K562 (cell line): ENCODE measurements around the gene DNAJB12. TPM values are rescaled to one million over a fixed set of nuclear protein-coding genes. Genes with fewer than 3 reads are reported as not detected.

Experiments
- BDP1 ChIP-seq: IDR thresholded peaks from 3 replicates; pipeline ENCODE4 v1.6.1; 2011; ENCODE audit not compliant: insufficient read length, insufficient read depth
- CBFA2T3 ChIP-seq: fragments of 450-650 bp; IDR thresholded peaks from 2 replicates; pipeline ENCODE4 v1.6.1; 2017
- CBX3 ChIP-seq, 2 experiments: IDR thresholded peaks; 1 replicate in 1 of 2; 2 replicates in 1 of 2; pipeline ENCODE4 v1.6.1; 2012; ENCODE audit warnings: inconsistent platforms in 2 of 2, low read length in 2 of 2, borderline replicate concordance in 1 of 2, control low read depth in 1 of 2
- CC2D1A ChIP-seq: fragments of 450-650 bp; IDR thresholded peaks from 2 replicates; pipeline ENCODE4 v1.6.1; 2017; ENCODE audit warnings: mild to moderate bottlenecking
- CHCHD3 ChIP-seq: fragments of 250-450 bp; sonication (Bioruptor Pico); IDR thresholded peaks from 2 replicates; pipeline ENCODE4 v2.1.2; 2022; ENCODE audit warnings: mild to moderate bottlenecking
- DDX20 ChIP-seq: fragments of 450-650 bp; IDR thresholded peaks from 2 replicates; pipeline ENCODE4 v1.6.1; 2016; ENCODE audit warnings: missing genetic modification characterization, low read depth, mild to moderate bottlenecking, missing compliant biosample characterization, moderate library complexity
- DMBX1 ChIP-seq: fragments of 250-450 bp; sonication (Bioruptor Pico); IDR thresholded peaks from 2 replicates; pipeline ENCODE4 v1.8.0; 2022; ENCODE audit warnings: inconsistent platforms, mild to moderate bottlenecking, moderate library complexity, borderline replicate concordance
- ELF1 ChIP-seq: fragments of 200-800 bp; sonication (Bioruptor generic); IDR thresholded peaks from 2 replicates; pipeline ENCODE4 v1.6.1; 2016; ENCODE audit warnings: missing genetic modification characterization, missing compliant biosample characterization
- EP400 ChIP-seq: fragments of 450-650 bp; IDR thresholded peaks from 2 replicates; pipeline ENCODE4 v1.6.1; 2017; ENCODE audit warnings: antibody characterized with exemption, mild to moderate bottlenecking, moderate library complexity
- GABPB1 ChIP-seq: sonication (generic); formaldehyde crosslinking; IDR thresholded peaks from 2 replicates; pipeline ENCODE4 v1.8.0; 2022; ENCODE audit warnings: mild to moderate bottlenecking, missing genetic modification reagents
- KLF6 ChIP-seq: fragments of 250-450 bp; sonication (Bioruptor Pico); IDR thresholded peaks from 2 replicates; pipeline ENCODE4 v1.4.0; 2020; ENCODE audit warnings: mild to moderate bottlenecking, moderate library complexity, borderline replicate concordance
- MXI1 ChIP-seq: IDR thresholded peaks from 2 replicates; pipeline ENCODE4 v1.6.1; 2011; ENCODE audit warnings: low read depth, mild to moderate bottlenecking, improper control_type of control experiment, low read length
- MYC ChIP-seq, 2 experiments: fragments of 250-450 bp in 1 of 2; sonication (Bioruptor Pico) in 1 of 2; IDR thresholded peaks; 2 replicates each; pipeline versions ENCODE4 v1.5.1 to v1.6.1; 2012 to 2021; ENCODE audit warnings: low read depth in 2 of 2, borderline replicate concordance in 1 of 2, improper control_type of control experiment in 1 of 2, low read length in 1 of 2, mild to moderate bottlenecking in 1 of 2, moderate library complexity in 1 of 2
- NCOA1 ChIP-seq: fragments of 450-650 bp; IDR thresholded peaks from 2 replicates; pipeline ENCODE4 v1.6.1; 2016; ENCODE audit warnings: low read depth
- NFRKB ChIP-seq: fragments of 450-650 bp; IDR thresholded peaks from 2 replicates; pipeline ENCODE4 v1.6.1; 2016; ENCODE audit warnings: low read depth
- NR2F6 ChIP-seq: fragments of 450-650 bp; formaldehyde crosslinking; IDR thresholded peaks from 2 replicates; pipeline ENCODE4 v1.4.0; 2020; ENCODE audit warnings: mild to moderate bottlenecking
- NR4A1 ChIP-seq, 2 experiments: fragments of 250-450 bp in 1 of 2; fragments of 450-650 bp in 1 of 2; sonication (Bioruptor Pico) in 1 of 2; IDR thresholded peaks; 2 replicates each; pipeline versions ENCODE4 v1.4.0 to v1.6.1; 2016 to 2020; ENCODE audit warnings: mild to moderate bottlenecking in 2 of 2, missing compliant biosample characterization in 1 of 2, missing genetic modification characterization in 1 of 2, moderate library complexity in 1 of 2
- PHB2 ChIP-seq: fragments of 450-650 bp; IDR thresholded peaks from 2 replicates; pipeline ENCODE4 v1.6.1; 2017; ENCODE audit warnings: low read depth
- POLR2A ChIP-seq: fragments of 450-650 bp; conservative IDR thresholded peaks from 2 replicates; pipeline ENCODE4 v1.6.1; 2016
- RBM14 ChIP-seq: fragments of 200-400 bp; formaldehyde crosslinking; IDR thresholded peaks from 2 replicates; pipeline ENCODE4 v1.6.1; 2018; ENCODE audit warnings: low read depth, mild to moderate bottlenecking, low read length, moderate library complexity, borderline replicate concordance; ENCODE audit not compliant: insufficient read depth
- THRAP3 ChIP-seq: fragments of 450-650 bp; IDR thresholded peaks from 2 replicates; pipeline ENCODE4 v1.6.1; 2016; ENCODE audit warnings: mild to moderate bottlenecking, inconsistent platforms, borderline replicate concordance
- ZKSCAN1 ChIP-seq: fragments of 150-350 bp; IDR thresholded peaks from 2 replicates; pipeline ENCODE4 v1.6.1; 2016; ENCODE audit warnings: low read depth, low read length
- ZNF24 ChIP-seq: fragments of 450-650 bp; IDR thresholded peaks from 2 replicates; pipeline ENCODE4 v1.6.1; 2016
- ZNF408 ChIP-seq: fragments of 250-450 bp; sonication (Bioruptor Pico); IDR thresholded peaks from 2 replicates; pipeline ENCODE4 v1.4.0; 2020; ENCODE audit warnings: low read depth, mild to moderate bottlenecking, moderate library complexity
- ZNF436 ChIP-seq: fragments of 250-450, 450-650 bp; sonication (Bioruptor Pico); formaldehyde crosslinking; IDR thresholded peaks from 2 replicates; pipeline ENCODE4 v1.7.0; 2020; ENCODE audit warnings: mild to moderate bottlenecking
- ZNF444 ChIP-seq: fragments of 250-450 bp; sonication (Bioruptor Pico); IDR thresholded peaks from 2 replicates; pipeline ENCODE4 v1.4.0; 2020; ENCODE audit warnings: mild to moderate bottlenecking, moderate library complexity
- ZNF507 ChIP-seq: conservative IDR thresholded peaks from 2 replicates; pipeline ENCODE4 v1.6.1; 2017; ENCODE audit warnings: missing genetic modification characterization, missing compliant biosample characterization
- polyA plus RNA-seq, 8 experiments: library from polyadenylated mRNA; depleted of rRNA in 4 of 8; stranded (reverse) in 5 of 8; unstranded in 3 of 8; fragments of >200 nt; fragmentation: Nextera tagmentation in 2 of 8; fragmentation: Illumina TruSeq in 1 of 8; extraction: Ambion mirVana in 2 of 8; extraction: Trizol in 1 of 8; gene quantifications; 2 replicates each; pipeline versions ENCODE4 v1.2.1 to v1.2.3, GENCODE V29; 2011 to 2014; ENCODE audit warnings: inconsistent platforms in 1 of 8, missing spikeins in 1 of 8
- total RNA-seq, 7 experiments: library from RNA; depleted of rRNA in 6 of 7; stranded (reverse); fragments of >200 nt in 6 of 7; fragmentation: Illumina TruSeq in 2 of 7; extraction: Trizol in 2 of 7; gene quantifications; 2 replicates each; pipeline versions ENCODE4 v1.2.1 to v1.2.3, GENCODE V29; 2011 to 2021; ENCODE audit warnings: low replicate concordance in 1 of 7
- TF ChIP-seq, protein P1 (sequence below): fragments of 450-650 bp; IDR thresholded peaks from 2 replicates; pipeline ENCODE4 v1.6.1; 2017; ENCODE audit warnings: mild to moderate bottlenecking, moderate library complexity
- TF ChIP-seq, protein P2 (sequence below): fragments of 250-450 bp; sonication (Bioruptor Pico); IDR thresholded peaks from 2 replicates; pipeline ENCODE4 v1.5.0; 2021

Gene DNAJB12
- total and polyA plus RNA-seq, 9 of the 15 experiments (the other 6 are each of a cell fraction or from before 2014, with no cell fraction given), result 3.5 to 31.5 (median 20.3) TPM

DNA sequence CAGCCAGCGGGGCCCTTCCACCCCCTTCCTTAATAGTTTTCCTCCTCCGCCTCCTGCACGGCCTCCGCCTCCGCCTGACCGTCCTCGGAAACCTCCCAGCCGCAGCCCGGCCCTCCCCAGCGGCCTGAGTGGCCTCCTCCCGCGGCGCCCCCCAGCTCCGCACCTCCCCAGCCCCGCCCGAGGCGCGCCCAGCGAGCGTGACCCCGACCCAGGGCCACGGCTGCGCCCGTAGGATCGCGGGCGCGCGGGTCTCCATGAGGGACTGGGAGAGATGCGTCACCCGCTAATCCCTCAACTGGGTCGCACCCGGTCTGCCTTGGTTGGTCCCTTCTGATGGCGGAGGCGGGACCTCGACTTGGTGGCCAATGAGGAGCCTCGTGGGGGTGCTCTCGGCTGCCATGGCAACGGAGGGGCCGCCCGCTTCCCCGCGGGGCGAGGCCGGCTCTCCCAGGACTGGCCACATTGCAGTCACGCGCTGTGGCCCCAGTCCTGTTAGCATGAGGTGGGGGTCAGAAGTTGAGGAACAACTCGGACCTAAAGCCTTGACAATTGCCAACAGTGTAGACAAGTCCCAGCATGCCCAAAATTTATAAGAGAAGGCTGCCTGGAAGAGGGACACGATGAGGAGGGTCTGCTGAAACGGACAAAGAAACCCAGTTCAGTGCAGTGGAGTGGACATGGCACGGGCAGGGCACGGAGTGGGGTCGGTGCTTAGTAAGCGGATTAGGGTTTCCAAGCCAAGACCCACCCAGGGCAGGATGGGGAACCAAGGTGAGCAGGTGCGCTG lies 56.7 kb downstream of the DNAJB12 start (continued):
- TF ChIP-seq CBFA2T3, result no peak; the same call in 1 of the 2 replicates
- TF ChIP-seq, protein P1, sequence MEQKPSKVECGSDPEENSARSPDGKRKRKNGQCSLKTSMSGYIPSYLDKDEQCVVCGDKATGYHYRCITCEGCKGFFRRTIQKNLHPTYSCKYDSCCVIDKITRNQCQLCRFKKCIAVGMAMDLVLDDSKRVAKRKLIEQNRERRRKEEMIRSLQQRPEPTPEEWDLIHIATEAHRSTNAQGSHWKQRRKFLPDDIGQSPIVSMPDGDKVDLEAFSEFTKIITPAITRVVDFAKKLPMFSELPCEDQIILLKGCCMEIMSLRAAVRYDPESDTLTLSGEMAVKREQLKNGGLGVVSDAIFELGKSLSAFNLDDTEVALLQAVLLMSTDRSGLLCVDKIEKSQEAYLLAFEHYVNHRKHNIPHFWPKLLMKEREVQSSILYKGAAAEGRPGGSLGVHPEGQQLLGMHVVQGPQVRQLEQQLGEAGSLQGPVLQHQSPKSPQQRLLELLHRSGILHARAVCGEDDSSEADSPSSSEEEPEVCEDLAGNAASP, result no peak
- peak; percentile 94 for TF ChIP-seq NFRKB
- no peak for TF ChIP-seq PHB2
- TF ChIP-seq, protein P2, sequence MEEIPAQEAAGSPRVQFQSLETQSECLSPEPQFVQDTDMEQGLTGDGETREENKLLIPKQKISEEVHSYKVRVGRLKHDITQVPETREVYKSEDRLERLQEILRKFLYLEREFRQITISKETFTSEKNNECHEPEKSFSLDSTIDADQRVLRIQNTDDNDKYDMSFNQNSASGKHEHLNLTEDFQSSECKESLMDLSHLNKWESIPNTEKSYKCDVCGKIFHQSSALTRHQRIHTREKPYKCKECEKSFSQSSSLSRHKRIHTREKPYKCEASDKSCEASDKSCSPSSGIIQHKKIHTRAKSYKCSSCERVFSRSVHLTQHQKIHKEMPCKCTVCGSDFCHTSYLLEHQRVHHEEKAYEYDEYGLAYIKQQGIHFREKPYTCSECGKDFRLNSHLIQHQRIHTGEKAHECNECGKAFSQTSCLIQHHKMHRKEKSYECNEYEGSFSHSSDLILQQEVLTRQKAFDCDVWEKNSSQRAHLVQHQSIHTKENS, result no peak
- TF ChIP-seq NR2F6 (CRISPR knock-in tag), result peak; percentile 50; the same call in 1 of the 2 replicates
- TF ChIP-seq CHCHD3 (CRISPR knock-in tag), result no peak; the same call in 1 of the 2 replicates
- TF ChIP-seq KLF6 (CRISPR knock-in tag), result peak; percentile 95
- TF ChIP-seq ELF1, result no peak
- no peak for TF ChIP-seq ZNF436
- no peak for TF ChIP-seq ZNF507 (tag)
- TF ChIP-seq THRAP3, result no peak
- TF ChIP-seq MXI1, result peak; percentile 95
- no peak for TF ChIP-seq CC2D1A
- TF ChIP-seq MYC (IDR thresholded peaks at IDR 0.05; ENCODE audit: low read depth, low read length), result peak; percentile 91
- TF ChIP-seq MYC (CRISPR knock-in tag; IDR thresholded peaks at IDR 0.05; ENCODE audit: borderline replicate concordance, low read depth), result peak; percentile 93
- TF ChIP-seq EP400, result peak; percentile 60; the same call in 1 of the 2 replicates
- 0 out of 2 replicates have a peak, but pooled peaks have one; percentile 9 for TF ChIP-seq ZKSCAN1
- peak; percentile 97 for TF ChIP-seq DMBX1 (CRISPR knock-in tag)
- TF ChIP-seq RBM14, result no peak
- TF ChIP-seq BDP1, result no peak
- no peak; the same call in 1 of the 2 replicates for TF ChIP-seq ZNF24
- no peak for TF ChIP-seq GABPB1 (CRISPR knock-in tag)
- peak in 1 of 2 experiments; percentile 76; a peak in 1 of 3 replicates for TF ChIP-seq CBX3 (IDR thresholded peaks at IDR 0.05; ENCODE audit: borderline replicate concordance in 1 of 2, low read length in 2 of 2)
- TF ChIP-seq ZNF444 (CRISPR knock-in tag), result peak; percentile 73; the same call in 1 of the 2 replicates
- TF ChIP-seq ZNF408 (CRISPR knock-in tag), result no peak
- TF ChIP-seq NCOA1, result peak; percentile 13; the same call in 1 of the 2 replicates
- peak; percentile 30; the same call in 1 of the 2 replicates for TF ChIP-seq DDX20 (tag)
- peak; percentile 53 for TF ChIP-seq POLR2A
- peak; percentile 72; the same call in 1 of the 2 replicates for TF ChIP-seq NR4A1 (CRISPR knock-in tag; IDR thresholded peaks at IDR 0.05)
- peak; percentile 97 for TF ChIP-seq NR4A1 (tag; IDR thresholded peaks at IDR 0.05)
